OCI-LY3 (cell line): Measurements from ENCODE around the gene GLRA3.

Experiments used
- CTCF ChIP-seq: fragments of 200-600, 300-600 bp; sonication (generic); IDR thresholded peaks from 2 replicates; pipeline ENCODE4 v1.5.1; 2014; ENCODE audit warnings: antibody characterized with exemption, low read length, low read depth
- EZH2phosphoT487 ChIP-seq: fragments of 200-600 bp; shearing (Covaris generic); IDR thresholded peaks from 2 replicates; pipeline ENCODE4 v1.6.1; 2018; ENCODE audit warnings: antibody characterized with exemption, mixed run types, low read depth

GRCh38 chr4:174669270-174669669 lies 159.8 kb downstream of the GLRA3 start:
- TF ChIP-seq CTCF (no peak), EZH2phosphoT487 (no peak)
